Limb (tissue), 2 donors: ENCODE data around the gene NOS1.
A peak's percentile ranks its signal among the peaks of the same experiment; 100 is the strongest.
"Not testable (repeated sequence)": the region's sequence is repeated elsewhere in the genome, so short reads cannot be mapped to it uniquely, and the experiment has no call there.

Source experiments
- DNase-seq, 2 donors: peaks; one replicate each; pipeline ENCODE4 v3.0.0-alpha.2; 2016; ENCODE audit errors: extremely low spot score in 2 of 2

The NOS1 gene

GRCh38 chr12:117361347-117361751 is at the start of gene NOS1:
Gene NOS1 (minus strand): TSS chr12:117361626. CDS start chr12:117331069, 30,557 bp downstream.
- DNase-seq: peak in 1 of 2 donors; percentile 41

- no peak for DNase-seq
These were observed 47.9 kb upstream of the NOS1 start for GRCh38 chr12:117409286-117409685.

DNA sequence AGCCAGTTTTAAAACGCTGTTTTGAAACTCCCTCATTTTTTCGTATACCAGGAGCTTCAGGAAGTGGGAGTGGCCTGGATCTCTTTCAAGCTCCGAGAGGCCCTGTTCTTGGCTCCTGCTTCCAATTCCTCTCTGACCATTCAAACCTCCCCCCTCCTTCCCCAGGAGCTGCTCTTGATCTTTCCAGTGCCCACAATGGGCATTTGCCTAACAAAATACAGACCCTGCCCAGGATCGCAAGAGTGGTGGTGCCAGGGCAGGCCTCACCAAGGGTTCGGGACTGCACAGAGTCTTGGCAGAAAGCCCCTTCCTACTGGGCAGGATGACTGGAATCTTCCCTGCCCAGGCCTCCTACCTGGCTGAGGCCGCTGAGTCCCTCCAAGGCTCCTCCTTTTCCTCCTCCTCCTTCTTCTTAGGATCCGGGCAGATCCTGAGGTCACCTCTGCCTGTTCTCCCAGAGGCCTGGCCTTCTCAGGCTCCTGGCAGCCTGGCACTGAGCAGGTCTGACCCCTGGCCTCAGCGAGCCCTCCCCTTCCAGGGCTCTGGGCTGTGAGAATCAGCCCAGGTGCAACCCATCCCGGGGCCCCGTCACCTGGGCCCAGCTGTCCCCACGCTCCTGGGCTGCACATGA is 46.9 kb upstream of the NOS1 start:
- peak; percentile 70 to 80 for DNase-seq

DNA sequence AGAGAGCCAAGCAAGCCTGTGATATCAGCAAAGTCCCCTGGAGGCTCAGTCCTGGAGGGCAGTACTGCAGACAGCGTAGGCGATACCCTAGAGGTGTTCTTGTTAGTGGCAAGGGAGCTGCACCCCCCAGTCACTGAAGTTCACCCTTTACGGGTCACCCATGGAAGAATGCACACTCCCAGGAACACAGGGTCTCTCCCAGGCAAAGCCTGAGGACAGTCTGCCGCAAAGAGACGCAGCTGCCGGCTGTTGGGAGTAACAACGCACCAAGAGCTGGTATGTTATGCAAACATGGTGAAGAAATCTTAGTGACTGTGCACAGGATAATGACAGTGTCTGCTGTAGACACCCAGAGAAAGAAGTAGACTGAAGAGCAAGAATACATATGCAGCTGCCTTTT is 43.5 kb upstream of the NOS1 start:
- no peak for DNase-seq

DNA sequence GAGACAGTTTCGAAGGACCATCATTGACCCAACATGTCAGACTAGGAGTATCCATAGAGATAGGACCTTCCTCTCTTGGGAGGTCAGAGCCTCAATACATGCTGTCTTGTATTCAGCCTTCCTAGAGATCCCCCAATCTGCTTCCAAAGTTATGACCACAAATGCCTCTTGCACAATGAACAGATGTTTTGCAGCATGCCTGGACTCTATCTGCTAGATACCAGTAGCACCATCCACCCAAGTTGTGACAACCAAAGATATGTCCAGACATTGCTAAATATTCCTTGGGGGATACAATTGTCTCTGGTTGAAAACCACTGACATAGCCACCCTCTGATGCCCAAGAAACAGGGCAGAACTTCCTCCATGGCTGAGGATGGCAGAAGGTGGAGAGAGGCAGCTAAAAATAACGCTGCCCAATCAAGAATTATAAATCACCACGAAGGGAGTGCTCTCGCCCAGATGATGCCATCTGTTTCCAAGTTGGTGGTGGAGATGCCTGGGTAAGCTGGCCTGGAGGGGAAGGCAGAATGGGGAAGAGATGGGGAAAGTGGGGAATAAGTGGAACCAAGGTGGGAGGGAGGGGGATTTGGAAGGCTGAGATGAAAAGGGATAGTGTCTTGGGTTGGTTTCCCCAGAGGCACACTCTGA is 42.9 kb upstream of the NOS1 start:
- no peak for DNase-seq

DNA sequence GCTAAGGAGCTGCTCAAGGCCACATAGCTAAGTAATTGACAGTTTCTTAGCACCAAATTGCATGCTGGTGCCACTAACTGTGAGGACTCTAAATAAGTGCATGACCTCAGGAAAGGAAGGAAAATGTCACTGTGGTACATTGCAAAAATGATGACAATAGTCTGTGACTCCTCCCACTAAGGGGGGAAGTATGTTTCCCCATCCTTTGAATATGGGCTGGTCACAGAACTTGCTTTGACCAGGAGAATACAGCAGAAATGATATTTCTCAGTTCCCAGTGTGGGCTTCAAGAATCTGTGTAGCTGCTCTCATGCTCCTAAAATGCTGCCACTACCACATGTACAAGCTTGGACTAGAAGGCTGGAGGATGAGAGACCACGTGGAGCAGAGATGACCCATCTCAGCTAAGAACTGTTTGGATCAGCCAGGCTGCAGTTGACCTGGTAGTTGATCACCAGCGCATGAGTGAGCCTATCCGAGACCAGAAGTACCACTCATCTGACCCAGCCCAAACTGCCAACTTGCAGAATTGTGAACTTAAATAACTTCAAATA is 42.2 kb upstream of the NOS1 start:
- DNase-seq: no peak

DNA sequence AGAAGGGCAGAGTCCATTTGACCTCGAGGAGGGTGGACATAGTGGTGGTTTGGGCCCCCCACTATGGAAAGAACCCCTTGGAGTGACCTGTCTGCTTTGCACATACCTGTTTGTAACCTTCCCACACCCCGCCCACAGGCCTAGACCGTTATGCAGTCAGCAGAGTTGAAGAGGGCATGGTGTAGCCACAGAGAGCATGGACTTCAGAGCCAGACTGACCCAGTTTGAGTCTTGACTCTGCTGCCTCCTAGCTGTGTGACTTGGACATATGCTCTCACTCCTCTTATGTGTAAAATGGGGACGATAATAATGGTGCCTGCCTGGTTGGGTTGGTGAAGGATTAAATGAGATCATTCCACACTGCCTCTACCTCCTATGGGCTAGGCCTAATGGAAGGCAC is 40.9 kb upstream of the NOS1 start:
- no peak for DNase-seq

GRCh38 chr12:117400912-117401311 is 39.5 kb upstream of the NOS1 start:
- DNase-seq: no peak

GRCh38 chr12:117398482-117398881 is 37.1 kb upstream of the NOS1 start:
- DNase-seq: not testable (repeated sequence)

- no peak for DNase-seq
These were observed 34.3 kb upstream of the NOS1 start for GRCh38 chr12:117395766-117396165.

GRCh38 chr12:117394491-117394890 is 33.1 kb upstream of the NOS1 start:
- no peak for DNase-seq

DNA sequence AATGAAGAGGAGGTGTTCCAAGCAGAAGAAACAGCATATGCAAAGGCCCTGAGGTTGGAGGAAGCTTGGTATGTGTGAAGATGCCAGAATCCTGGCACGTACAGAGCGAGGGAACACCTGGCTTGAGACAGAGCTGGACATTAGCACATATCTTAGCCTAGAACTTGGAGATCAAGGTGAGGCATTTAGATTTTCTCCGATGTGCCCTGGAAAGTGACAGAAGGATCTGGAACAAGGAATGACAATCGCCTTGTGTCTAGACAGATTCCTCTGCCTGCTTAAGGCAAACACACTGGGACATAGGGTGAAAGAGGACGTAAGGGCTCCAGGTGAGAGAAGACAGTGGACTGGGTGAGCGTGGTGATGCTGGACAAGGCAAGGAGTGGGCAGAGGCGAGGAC is 32.2 kb upstream of the NOS1 start:
- no peak for DNase-seq

DNA sequence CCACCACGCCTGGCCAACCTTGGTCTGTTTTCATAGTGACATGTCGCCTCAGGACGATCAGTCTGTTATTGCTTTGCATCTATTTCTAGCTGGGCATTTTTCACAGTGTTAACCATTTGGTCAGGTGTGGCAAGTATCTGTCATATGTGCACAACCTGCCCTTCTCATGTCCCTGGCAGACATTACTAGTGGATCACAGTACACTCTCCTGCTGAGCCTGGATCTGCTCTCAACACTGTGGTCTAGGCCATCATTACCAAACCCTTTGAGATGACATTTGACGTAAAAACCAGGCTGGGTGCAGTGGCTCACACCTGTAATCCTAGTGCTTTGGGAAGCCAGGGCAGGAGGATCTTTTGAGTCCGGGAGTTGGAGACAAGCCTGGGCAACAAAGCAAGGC is 29.4 kb upstream of the NOS1 start:
- no peak for DNase-seq

DNA sequence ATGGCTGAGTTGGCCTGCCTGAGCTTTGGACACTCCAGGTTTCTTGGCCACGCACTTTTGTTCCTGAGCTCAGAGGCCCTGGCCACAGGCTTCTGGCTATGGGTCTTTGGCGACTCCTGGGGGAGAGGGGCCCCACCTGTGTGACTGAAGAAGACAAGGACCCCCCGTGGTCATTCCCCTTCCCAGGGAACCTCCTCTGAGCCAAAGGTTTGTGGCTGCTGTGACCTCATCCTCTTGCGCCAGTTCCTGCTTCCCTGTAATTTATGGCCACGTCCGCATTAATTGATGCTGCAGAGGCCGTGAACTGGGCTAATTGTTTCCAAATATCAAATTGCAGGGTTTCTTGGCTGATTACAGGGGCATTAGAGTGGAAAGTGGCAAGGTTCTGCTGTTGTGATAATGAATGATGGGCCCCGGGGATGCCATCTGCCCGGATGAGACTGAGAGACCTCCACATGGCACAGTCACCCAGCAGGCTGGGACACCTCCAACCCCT is 27.6 kb upstream of the NOS1 start:
- no peak for DNase-seq

DNA sequence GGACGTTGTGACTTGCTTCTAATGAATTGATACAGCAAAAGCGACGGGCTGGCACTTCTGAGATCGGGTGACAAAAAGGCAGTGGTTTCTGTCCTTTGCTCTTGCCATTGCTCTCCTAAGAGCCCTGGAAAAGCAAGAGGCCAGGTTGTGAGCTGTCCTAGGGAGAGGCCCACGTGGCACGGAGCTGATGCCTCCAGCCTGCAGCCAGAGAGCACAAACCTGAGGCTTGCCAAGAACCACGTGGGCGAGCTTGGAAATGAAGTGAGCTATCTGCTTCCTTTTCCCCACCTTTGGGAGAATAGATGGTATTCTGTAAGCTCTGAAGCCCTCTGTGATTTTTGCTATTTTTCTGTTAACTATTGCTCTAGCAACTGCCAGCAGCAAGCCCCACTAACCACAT is 26.4 kb upstream of the NOS1 start:
- no peak for DNase-seq

- no peak for DNase-seq
These were observed 23.3 kb upstream of the NOS1 start for GRCh38 chr12:117384735-117385134.

DNA sequence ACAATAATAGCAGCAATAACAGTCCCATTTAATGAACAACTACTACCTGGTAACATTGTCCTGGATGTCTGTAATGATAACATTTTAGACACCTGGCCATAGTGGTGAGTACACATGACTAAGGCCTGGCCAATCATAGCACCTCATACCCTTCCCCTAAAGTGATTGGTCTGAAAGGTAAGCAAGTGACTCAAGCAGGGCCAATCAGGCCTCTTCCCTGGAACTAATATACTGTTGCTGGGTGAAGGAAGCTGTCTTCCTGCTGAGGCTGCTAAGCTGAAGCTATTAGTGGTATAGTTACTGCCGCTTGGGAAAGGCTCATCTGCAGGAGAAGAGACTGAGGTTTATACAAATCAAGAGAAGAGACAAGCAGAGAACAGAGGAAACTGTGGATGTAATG is 18.7 kb upstream of the NOS1 start:
- DNase-seq: no peak

- DNase-seq: no peak
These were observed 16.3 kb upstream of the NOS1 start for GRCh38 chr12:117377758-117378157.

GRCh38 chr12:117370588-117370987 is 9.2 kb upstream of the NOS1 start:
- no peak for DNase-seq

- DNase-seq: not testable (repeated sequence)
These were observed 8.6 kb upstream of the NOS1 start for GRCh38 chr12:117370000-117370399.

DNA sequence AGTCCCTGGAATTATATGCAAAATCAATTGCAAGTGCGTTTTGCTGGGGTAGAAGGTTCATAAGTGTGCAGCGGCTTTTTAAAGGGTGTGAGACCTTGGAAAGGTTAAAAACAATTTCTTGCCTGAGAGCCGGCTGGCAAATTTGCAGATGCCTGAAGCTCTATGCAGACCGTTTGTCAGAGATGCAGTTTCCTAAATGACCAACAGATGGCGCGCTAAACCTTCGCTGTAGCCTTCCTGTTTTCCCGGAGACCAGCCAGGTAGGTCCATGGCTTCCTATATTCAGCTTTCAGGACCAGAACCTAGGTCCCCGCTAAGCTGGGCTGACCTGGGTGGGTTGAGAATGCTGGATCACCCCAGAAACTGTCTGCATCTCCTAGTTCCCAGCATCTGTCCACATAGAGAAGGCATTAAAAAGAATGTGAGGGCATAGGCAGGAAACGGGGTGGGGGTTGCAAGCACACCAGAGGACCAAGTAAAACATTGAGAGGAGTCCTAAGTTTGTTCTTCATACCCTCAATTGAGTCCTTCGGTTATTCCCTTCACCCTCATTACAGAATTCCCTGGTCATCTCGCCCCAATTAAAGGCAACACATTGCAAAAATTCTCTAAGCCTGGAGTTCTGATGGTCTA is 5.7 kb upstream of the NOS1 start:
- peak; percentile 74 to 86 for DNase-seq

GRCh38 chr12:117365049-117365616 is 3.7 kb upstream of the NOS1 start:
- no peak for DNase-seq
